Measurements from ENCODE around the gene NPAS4. TPM values are rescaled to one million over a fixed set of nuclear protein-coding genes. Genes with fewer than 3 reads are reported as not detected.
"Not testable (repeated sequence)": the region's sequence is repeated elsewhere in the genome, so short reads cannot be mapped to it uniquely, and the experiment has no call there.

Gene NPAS4
- total RNA-seq: not detected

- Mint-ChIP-seq H3K27ac (no peak within 1 kb of the TSS), H3K4me1 (ENCODE audit: low read depth in 2 of 2) (peaks cover 15 to 25% of the 10 kb centered on the region in 2 donors), H3K27me3 (peaks cover 29 to 35% of the 10 kb centered on the region in 2 donors), H3K9me3 (peaks cover 4% of the 10 kb centered on the region), H3K4me3 (no peak within 1 kb of the TSS), H3K36me3 (peaks cover 5% of the 10 kb centered on the region)
- DNase-seq (ENCODE audit: low spot score): no peak
- no peak for ATAC-seq
Observed at GRCh38 chr11:66420671-66421476, at the start of gene NPAS4. Gene NPAS4 (plus strand): TSS chr11:66421035. CDS start chr11:66421180, 145 bp downstream.

GRCh38 chr11:66371627-66372415 is 49.0 kb upstream of the NPAS4 start, which contains the start of gene SLC29A2:
Gene SLC29A2 (minus strand): TSS chr11:66371760. CDS start chr11:66371591, 169 bp downstream.
- Mint-ChIP-seq H3K27me3 (peaks cover 0 to 2% of the 10 kb centered on the region in 2 donors), H3K9me3 (no peaks in the 10 kb centered on the region), H3K4me1 (ENCODE audit: low read depth in 2 of 2) (peaks cover 0 to 11% of the 10 kb centered on the region in 2 donors), H3K4me3 (peak within 1 kb of the TSS; percentile 77), H3K27ac (peak within 1 kb of the TSS; percentile 26 to 61), H3K36me3 (no peaks in the 10 kb centered on the region)
- peak; percentile 86 to 87 for ATAC-seq
- DNase-seq (ENCODE audit: low spot score): peak; percentile 65

- Mint-ChIP-seq H3K27ac (no peak overlapping the region), H3K9me3 (no peaks in the 10 kb centered on the region), H3K36me3 (no peaks in the 10 kb centered on the region), H3K27me3 (peaks cover 0 to 6% of the 10 kb centered on the region in 2 donors), H3K4me3 (no peak overlapping the region), H3K4me1 (ENCODE audit: low read depth in 2 of 2) (peaks cover 0 to 11% of the 10 kb centered on the region in 2 donors)
- ATAC-seq: no peak
- no peak for DNase-seq (ENCODE audit: low spot score)
Observed at GRCh38 chr11:66373265-66373664, 47.6 kb upstream of the NPAS4 start.

GRCh38 chr11:66373690-66374287 is 47.0 kb upstream of the NPAS4 start:
- not testable (repeated sequence) for H3K36me3 Mint-ChIP-seq; DNase-seq (ENCODE audit: low spot score); H3K9me3 Mint-ChIP-seq; H3K27me3 Mint-ChIP-seq; H3K4me3 Mint-ChIP-seq; H3K27ac Mint-ChIP-seq; ATAC-seq
- H3K4me1 Mint-ChIP-seq (ENCODE audit: low read depth in 2 of 2): peaks cover 0 to 11% of the 10 kb centered on the region in 2 donors

- H3K27me3 Mint-ChIP-seq; H3K27ac Mint-ChIP-seq; H3K9me3 Mint-ChIP-seq; ATAC-seq; H3K4me1 Mint-ChIP-seq (ENCODE audit: low read depth in 2 of 2); DNase-seq (ENCODE audit: low spot score); H3K36me3 Mint-ChIP-seq; H3K4me3 Mint-ChIP-seq: not testable (repeated sequence)
Observed at GRCh38 chr11:66380264-66380663, 40.6 kb upstream of the NPAS4 start.

- H3K27ac Mint-ChIP-seq, H3K9me3 Mint-ChIP-seq: not testable (repeated sequence)
Observed at GRCh38 chr11:66384316-66384715, 36.5 kb upstream of the NPAS4 start.

GRCh38 chr11:66386171-66387069 is 34.4 kb upstream of the NPAS4 start:
- Mint-ChIP-seq H3K36me3 (no peaks in the 10 kb centered on the region), H3K27me3 (peaks cover 6 to 15% of the 10 kb centered on the region in 2 donors), H3K9me3 (no peaks in the 10 kb centered on the region), H3K4me1 (ENCODE audit: low read depth in 2 of 2) (peaks cover 4 to 6% of the 10 kb centered on the region in 2 donors), H3K4me3 (peak overlapping the region; percentile 26), H3K27ac (peak overlapping the region in 1 of 2 donors; percentile 48)
- DNase-seq (ENCODE audit: low spot score) (peak; percentile 76), ATAC-seq (peak; percentile 52 to 71)

More at GRCh38 chr11:66384316-66384715, 36.5 kb upstream of the NPAS4 start:
- not testable (repeated sequence) for ATAC-seq; H3K4me3 Mint-ChIP-seq; H3K36me3 Mint-ChIP-seq; H3K4me1 Mint-ChIP-seq (ENCODE audit: low read depth in 2 of 2); H3K27me3 Mint-ChIP-seq; DNase-seq (ENCODE audit: low spot score)

GRCh38 chr11:66388780-66389386 is 32.0 kb upstream of the NPAS4 start:
- peak; percentile 57 to 65 for ATAC-seq
- no peak overlapping the region for H3K27ac Mint-ChIP-seq
- DNase-seq (ENCODE audit: low spot score): no peak
- peaks cover 4 to 6% of the 10 kb centered on the region in 2 donors for H3K4me1 Mint-ChIP-seq (ENCODE audit: low read depth in 2 of 2)
- no peak overlapping the region for H3K4me3 Mint-ChIP-seq
- no peaks in the 10 kb centered on the region for H3K9me3 Mint-ChIP-seq
- no peaks in the 10 kb centered on the region for H3K36me3 Mint-ChIP-seq
- peaks cover 6 to 15% of the 10 kb centered on the region in 2 donors for H3K27me3 Mint-ChIP-seq

- Mint-ChIP-seq H3K4me1 (ENCODE audit: low read depth in 2 of 2) (peaks cover under 1 to 1% of the 10 kb centered on the region in 2 donors), H3K27me3 (peaks cover 6 to 16% of the 10 kb centered on the region in 2 donors), H3K9me3 (no peaks in the 10 kb centered on the region), H3K27ac (no peak overlapping the region), H3K4me3 (no peak overlapping the region), H3K36me3 (no peaks in the 10 kb centered on the region)
- ATAC-seq (no peak), DNase-seq (ENCODE audit: low spot score) (no peak)
Observed at GRCh38 chr11:66391322-66391721, 29.5 kb upstream of the NPAS4 start.

GRCh38 chr11:66393954-66394353 is 26.9 kb upstream of the NPAS4 start:
- no peak overlapping the region for H3K27ac Mint-ChIP-seq
- no peak for ATAC-seq
- no peaks in the 10 kb centered on the region for H3K9me3 Mint-ChIP-seq
- no peak for DNase-seq (ENCODE audit: low spot score)
- H3K4me1 Mint-ChIP-seq (ENCODE audit: low read depth in 2 of 2): no peaks in the 10 kb centered on the region
- H3K4me3 Mint-ChIP-seq: no peak overlapping the region
- H3K36me3 Mint-ChIP-seq: no peaks in the 10 kb centered on the region
- H3K27me3 Mint-ChIP-seq: peaks cover 8 to 20% of the 10 kb centered on the region in 2 donors

GRCh38 chr11:66407651-66408050 is 13.2 kb upstream of the NPAS4 start:
- no peaks in the 10 kb centered on the region for H3K9me3 Mint-ChIP-seq
- DNase-seq (ENCODE audit: low spot score): no peak
- peaks cover 22 to 27% of the 10 kb centered on the region in 2 donors for H3K27me3 Mint-ChIP-seq
- no peak overlapping the region for H3K4me3 Mint-ChIP-seq
- no peak for ATAC-seq
- H3K36me3 Mint-ChIP-seq: no peaks in the 10 kb centered on the region
- no peak overlapping the region for H3K27ac Mint-ChIP-seq
- peaks cover 4 to 5% of the 10 kb centered on the region in 2 donors for H3K4me1 Mint-ChIP-seq (ENCODE audit: low read depth in 2 of 2)

GRCh38 chr11:66408488-66409214 is 12.2 kb upstream of the NPAS4 start:
- ATAC-seq (peak; percentile 88 to 94), DNase-seq (ENCODE audit: low spot score) (peak; percentile 89)
- no peaks in the 10 kb centered on the region for H3K9me3 Mint-ChIP-seq
- peaks cover 23 to 26% of the 10 kb centered on the region in 2 donors for H3K27me3 Mint-ChIP-seq
- H3K4me1 Mint-ChIP-seq (ENCODE audit: low read depth in 2 of 2): peaks cover 4 to 5% of the 10 kb centered on the region in 2 donors
- H3K36me3 Mint-ChIP-seq: no peaks in the 10 kb centered on the region
- no peak overlapping the region for H3K27ac Mint-ChIP-seq
- peak overlapping the region; percentile 87 for H3K4me3 Mint-ChIP-seq

Data from natural killer cell treated with Interleukin-12 subunit alpha and Interleukin-12 subunit beta and Interleukin-15 and Interleukin-18, amount 100 ng/mL, for 72 hours (primary cell).